Prostate gland (tissue), 2 donors: Measurements from ENCODE around the gene NSL1.

Experiments
- CTCF ChIP-seq, 4 experiments: fragments of 200-600 bp in 2 of 4; fragments of 450-650 bp in 2 of 4; sonication (generic) in 2 of 4; IDR thresholded peaks; 1 replicate in 3 of 4; 2 replicates in 1 of 4; pipeline ENCODE4 v1.5.1; 2016 to 2019; ENCODE audit warnings: antibody characterized with exemption in 4 of 4, mild to moderate bottlenecking in 2 of 4, moderate library complexity in 2 of 4
- POLR2A ChIP-seq: fragments of 450-650 bp; IDR thresholded peaks from one replicate; pipeline ENCODE4 v1.6.1; 2016; ENCODE audit warnings: antibody characterized with exemption, mild to moderate bottlenecking
- POLR2AphosphoS5 ChIP-seq: sonication (generic); formaldehyde crosslinking; IDR thresholded peaks from one replicate; pipeline ENCODE4 v1.6.1; 2017; ENCODE audit warnings: antibody characterized with exemption

GRCh38 chr1:212754193-212754592, 37.4 kb downstream of the NSL1 start:
- TF ChIP-seq POLR2A (no peak), CTCF (IDR thresholded peaks at IDR 0.05) (no peak), POLR2AphosphoS5 (no peak)
